Panc1 (cell line): ENCODE measurements around the gene PROKR1. TPM values are rescaled to one million over a fixed set of nuclear protein-coding genes. Genes with fewer than 3 reads are reported as not detected.

Experiments
- ATAC-seq: fragments of 200-7000 bp; cut with Tn5 transposase; 2 replicates; pipeline ENCODE4 v1.9.1; 2020; ENCODE audit warnings: mild to moderate bottlenecking, moderate library complexity
- BruUV-seq: library from RNA; stranded (reverse); fragments of 400-500 nt; replicated peaks from 2 replicates; lab custom pipeline; 2021; lab: Mats Ljungman, UMichigan
- CTCF ChIA-PET: fragments of 300-600 bp; sonication (Branson Sonifier 250); formaldehyde crosslinking; loops from one replicate; lab custom pipeline; 2022; ENCODE audit warnings: antibody characterized with exemption; lab: Charles Lee
- POLR2A ChIA-PET: fragments of 300-600 bp; sonication (Branson Sonifier 250); formaldehyde crosslinking; loops from one replicate; lab custom pipeline; 2022; ENCODE audit warnings: antibody characterized with exemption; lab: Charles Lee
- DNase-seq: peaks from one replicate; pipeline ENCODE4 v3.0.0-alpha.2; 2010; ENCODE audit warnings: low read depth, low spot score
- H3K27ac ChIP-seq: 2 replicates; pipeline ENCODE4 v1.5.1; 2011; ENCODE audit warnings: mild to moderate bottlenecking, low read length, inconsistent platforms
- H3K27me3 ChIP-seq: fragments of 200-500 bp; sonication (Bioruptor generic); 2 replicates; pipeline ENCODE4 v1.6.0; 2014; ENCODE audit warnings: low read length, inconsistent platforms; ENCODE audit not compliant: control insufficient read depth, insufficient read depth
- H3K36me3 ChIP-seq: fragments of 200-500 bp; sonication (Bioruptor generic); 2 replicates; pipeline ENCODE4 v1.5.1; 2014; ENCODE audit warnings: inconsistent platforms, mild to moderate bottlenecking, low read length, moderate library complexity; ENCODE audit not compliant: control insufficient read depth, insufficient read depth
- H3K4me1 ChIP-seq: 2 replicates; pipeline ENCODE4 v1.5.1; 2011; ENCODE audit warnings: inconsistent platforms, mild to moderate bottlenecking, low read length, moderate library complexity; ENCODE audit not compliant: control insufficient read depth, insufficient read depth
- H3K4me3 ChIP-seq, 2 experiments: 2 replicates each; pipeline ENCODE4 v1.5.1; 2011 to 2012; ENCODE audit warnings: low read depth in 2 of 2, low read length in 2 of 2, mild to moderate bottlenecking in 2 of 2, inconsistent platforms in 1 of 2, moderate library complexity in 1 of 2
- H3K9me3 ChIP-seq: fragments of 200-500 bp; sonication (Bioruptor generic); 2 replicates; pipeline ENCODE4 v1.5.1; 2014; ENCODE audit warnings: low read depth, mild to moderate bottlenecking, inconsistent platforms, low read length, moderate library complexity; ENCODE audit not compliant: control insufficient read depth, insufficient read depth
- CTCF ChIP-seq: fragments of 450-650 bp; IDR thresholded peaks from 2 replicates; pipeline ENCODE4 v1.5.1; 2017; ENCODE audit warnings: mild to moderate bottlenecking
- POLR2AphosphoS5 ChIP-seq: IDR thresholded peaks from 2 replicates; pipeline ENCODE4 v1.6.1; 2012; ENCODE audit warnings: mild to moderate bottlenecking, low read depth, low read length, moderate library complexity
- REST ChIP-seq, 2 experiments: IDR thresholded peaks; 2 replicates each; pipeline ENCODE4 v1.6.1; 2011 to 2012; ENCODE audit warnings: low read depth in 2 of 2, control low read depth in 1 of 2, low read length in 1 of 2, mild to moderate bottlenecking in 1 of 2, moderate library complexity in 1 of 2; ENCODE audit not compliant: insufficient read depth in 1 of 2
- SIN3A ChIP-seq: IDR thresholded peaks from 2 replicates; pipeline ENCODE4 v1.6.1; 2012; ENCODE audit warnings: low read depth, mild to moderate bottlenecking, low read length, moderate library complexity, borderline replicate concordance; ENCODE audit not compliant: insufficient read depth
- TCF7L2 ChIP-seq: IDR thresholded peaks from 2 replicates; pipeline ENCODE4 v1.6.1; 2011; ENCODE audit warnings: mild to moderate bottlenecking, low read depth, low read length, inconsistent platforms
- in situ Hi-C: cut with HindIII; loops from 2 replicates; pipeline ENCODE4 v1.10.0; 2016; ENCODE audit warnings: low sequenced_read_pairs, low pct_unique_long_range_greater_than_20kb
- intact Hi-C: fragments of 100-400 bp; cut with micrococcal nuclease; formaldehyde crosslinking; loops from one replicate; pipeline ENCODE4 v1.10.0; 2022; ENCODE audit not compliant: unreplicated experiment
- total RNA-seq: library from RNA; stranded (reverse); gene quantifications from one replicate; pipeline ENCODE4 v1.2.1, GENCODE V29; 2021; ENCODE audit not compliant: unreplicated experiment

Gene PROKR1
- total RNA-seq, 1 experiment from 2014 or later, result not detected

GRCh38 chr2:68605939-68606338 is 37.4 kb upstream of the PROKR1 start:
- intact Hi-C loops (no loop called here), in situ Hi-C loops (no loop called here)
- BruUV-seq, result no TSS peak
- Histone ChIP-seq H3K4me3 (no peak overlapping the region), H3K27ac (no peak overlapping the region), H3K4me1 (no peaks in the 10 kb centered on the region), H3K27me3 (no peaks in the 10 kb centered on the region), H3K36me3 (no peaks in the 10 kb centered on the region), H3K9me3 (peaks cover 5% of the 10 kb centered on the region; the same call in 1 of the 2 replicates)
- no peak for TF ChIP-seq POLR2AphosphoS5
- no peak for TF ChIP-seq TCF7L2
- TF ChIP-seq SIN3A, result no peak
- TF ChIP-seq CTCF, result no peak
- TF ChIP-seq REST (IDR thresholded peaks at IDR 0.05; ENCODE audit: insufficient read depth in 1 of 2, low read depth in 2 of 2, low read length in 1 of 2), result no peak
- POLR2A ChIA-PET, result no interaction called here
- ATAC-seq (no peak), DNase-seq (no peak)
- CTCF ChIA-PET, result no interaction called here

GRCh38 chr2:68606759-68607158 is 36.6 kb upstream of the PROKR1 start:
- ATAC-seq (no peak), DNase-seq (no peak)
- Histone ChIP-seq H3K4me1 (no peaks in the 10 kb centered on the region), H3K4me3 (no peak overlapping the region), H3K9me3 (peaks cover 5% of the 10 kb centered on the region; the same call in 1 of the 2 replicates), H3K27me3 (no peaks in the 10 kb centered on the region), H3K27ac (no peak overlapping the region), H3K36me3 (no peaks in the 10 kb centered on the region)
- intact Hi-C loops (no loop called here), in situ Hi-C loops (no loop called here)
- TF ChIP-seq TCF7L2 (no peak), REST (IDR thresholded peaks at IDR 0.05; ENCODE audit: insufficient read depth in 1 of 2, low read depth in 2 of 2, low read length in 1 of 2) (no peak), CTCF (no peak), SIN3A (no peak), POLR2AphosphoS5 (no peak)
- CTCF ChIA-PET, result no interaction called here
- BruUV-seq, result no TSS peak
- POLR2A ChIA-PET, result no interaction called here
